Measurements from ENCODE around the gene TFEB. TPM values are rescaled to one million over a fixed set of nuclear protein-coding genes. Genes with fewer than 3 reads are reported as not detected.

The TFEB gene
- total and polyA plus RNA-seq, 2 of the 8 experiments (the other 6 are each of a cell fraction or from before 2014, with no cell fraction given) = 2.3 to 6.7 TPM

DNA sequence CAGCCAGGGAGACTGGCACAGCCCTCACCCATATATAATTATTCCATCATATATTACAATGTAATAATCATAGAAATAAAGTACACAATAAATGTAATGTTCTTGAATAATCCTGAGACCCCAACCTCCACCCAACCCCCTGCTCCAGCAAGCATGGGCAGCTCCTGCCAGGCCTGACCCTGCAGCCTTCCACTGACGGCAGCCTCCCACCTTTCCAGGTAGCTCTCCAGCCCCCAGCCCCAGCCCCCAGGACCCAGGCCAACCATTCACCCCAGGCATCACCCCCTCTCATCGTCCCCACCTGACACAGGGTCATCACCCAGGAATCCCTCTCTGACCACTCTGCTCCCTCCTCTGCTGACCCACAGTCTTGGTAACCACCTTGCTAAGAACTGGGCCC is 14.6 kb downstream of the TFEB start (continued):
- TF ChIP-seq, protein P1, sequence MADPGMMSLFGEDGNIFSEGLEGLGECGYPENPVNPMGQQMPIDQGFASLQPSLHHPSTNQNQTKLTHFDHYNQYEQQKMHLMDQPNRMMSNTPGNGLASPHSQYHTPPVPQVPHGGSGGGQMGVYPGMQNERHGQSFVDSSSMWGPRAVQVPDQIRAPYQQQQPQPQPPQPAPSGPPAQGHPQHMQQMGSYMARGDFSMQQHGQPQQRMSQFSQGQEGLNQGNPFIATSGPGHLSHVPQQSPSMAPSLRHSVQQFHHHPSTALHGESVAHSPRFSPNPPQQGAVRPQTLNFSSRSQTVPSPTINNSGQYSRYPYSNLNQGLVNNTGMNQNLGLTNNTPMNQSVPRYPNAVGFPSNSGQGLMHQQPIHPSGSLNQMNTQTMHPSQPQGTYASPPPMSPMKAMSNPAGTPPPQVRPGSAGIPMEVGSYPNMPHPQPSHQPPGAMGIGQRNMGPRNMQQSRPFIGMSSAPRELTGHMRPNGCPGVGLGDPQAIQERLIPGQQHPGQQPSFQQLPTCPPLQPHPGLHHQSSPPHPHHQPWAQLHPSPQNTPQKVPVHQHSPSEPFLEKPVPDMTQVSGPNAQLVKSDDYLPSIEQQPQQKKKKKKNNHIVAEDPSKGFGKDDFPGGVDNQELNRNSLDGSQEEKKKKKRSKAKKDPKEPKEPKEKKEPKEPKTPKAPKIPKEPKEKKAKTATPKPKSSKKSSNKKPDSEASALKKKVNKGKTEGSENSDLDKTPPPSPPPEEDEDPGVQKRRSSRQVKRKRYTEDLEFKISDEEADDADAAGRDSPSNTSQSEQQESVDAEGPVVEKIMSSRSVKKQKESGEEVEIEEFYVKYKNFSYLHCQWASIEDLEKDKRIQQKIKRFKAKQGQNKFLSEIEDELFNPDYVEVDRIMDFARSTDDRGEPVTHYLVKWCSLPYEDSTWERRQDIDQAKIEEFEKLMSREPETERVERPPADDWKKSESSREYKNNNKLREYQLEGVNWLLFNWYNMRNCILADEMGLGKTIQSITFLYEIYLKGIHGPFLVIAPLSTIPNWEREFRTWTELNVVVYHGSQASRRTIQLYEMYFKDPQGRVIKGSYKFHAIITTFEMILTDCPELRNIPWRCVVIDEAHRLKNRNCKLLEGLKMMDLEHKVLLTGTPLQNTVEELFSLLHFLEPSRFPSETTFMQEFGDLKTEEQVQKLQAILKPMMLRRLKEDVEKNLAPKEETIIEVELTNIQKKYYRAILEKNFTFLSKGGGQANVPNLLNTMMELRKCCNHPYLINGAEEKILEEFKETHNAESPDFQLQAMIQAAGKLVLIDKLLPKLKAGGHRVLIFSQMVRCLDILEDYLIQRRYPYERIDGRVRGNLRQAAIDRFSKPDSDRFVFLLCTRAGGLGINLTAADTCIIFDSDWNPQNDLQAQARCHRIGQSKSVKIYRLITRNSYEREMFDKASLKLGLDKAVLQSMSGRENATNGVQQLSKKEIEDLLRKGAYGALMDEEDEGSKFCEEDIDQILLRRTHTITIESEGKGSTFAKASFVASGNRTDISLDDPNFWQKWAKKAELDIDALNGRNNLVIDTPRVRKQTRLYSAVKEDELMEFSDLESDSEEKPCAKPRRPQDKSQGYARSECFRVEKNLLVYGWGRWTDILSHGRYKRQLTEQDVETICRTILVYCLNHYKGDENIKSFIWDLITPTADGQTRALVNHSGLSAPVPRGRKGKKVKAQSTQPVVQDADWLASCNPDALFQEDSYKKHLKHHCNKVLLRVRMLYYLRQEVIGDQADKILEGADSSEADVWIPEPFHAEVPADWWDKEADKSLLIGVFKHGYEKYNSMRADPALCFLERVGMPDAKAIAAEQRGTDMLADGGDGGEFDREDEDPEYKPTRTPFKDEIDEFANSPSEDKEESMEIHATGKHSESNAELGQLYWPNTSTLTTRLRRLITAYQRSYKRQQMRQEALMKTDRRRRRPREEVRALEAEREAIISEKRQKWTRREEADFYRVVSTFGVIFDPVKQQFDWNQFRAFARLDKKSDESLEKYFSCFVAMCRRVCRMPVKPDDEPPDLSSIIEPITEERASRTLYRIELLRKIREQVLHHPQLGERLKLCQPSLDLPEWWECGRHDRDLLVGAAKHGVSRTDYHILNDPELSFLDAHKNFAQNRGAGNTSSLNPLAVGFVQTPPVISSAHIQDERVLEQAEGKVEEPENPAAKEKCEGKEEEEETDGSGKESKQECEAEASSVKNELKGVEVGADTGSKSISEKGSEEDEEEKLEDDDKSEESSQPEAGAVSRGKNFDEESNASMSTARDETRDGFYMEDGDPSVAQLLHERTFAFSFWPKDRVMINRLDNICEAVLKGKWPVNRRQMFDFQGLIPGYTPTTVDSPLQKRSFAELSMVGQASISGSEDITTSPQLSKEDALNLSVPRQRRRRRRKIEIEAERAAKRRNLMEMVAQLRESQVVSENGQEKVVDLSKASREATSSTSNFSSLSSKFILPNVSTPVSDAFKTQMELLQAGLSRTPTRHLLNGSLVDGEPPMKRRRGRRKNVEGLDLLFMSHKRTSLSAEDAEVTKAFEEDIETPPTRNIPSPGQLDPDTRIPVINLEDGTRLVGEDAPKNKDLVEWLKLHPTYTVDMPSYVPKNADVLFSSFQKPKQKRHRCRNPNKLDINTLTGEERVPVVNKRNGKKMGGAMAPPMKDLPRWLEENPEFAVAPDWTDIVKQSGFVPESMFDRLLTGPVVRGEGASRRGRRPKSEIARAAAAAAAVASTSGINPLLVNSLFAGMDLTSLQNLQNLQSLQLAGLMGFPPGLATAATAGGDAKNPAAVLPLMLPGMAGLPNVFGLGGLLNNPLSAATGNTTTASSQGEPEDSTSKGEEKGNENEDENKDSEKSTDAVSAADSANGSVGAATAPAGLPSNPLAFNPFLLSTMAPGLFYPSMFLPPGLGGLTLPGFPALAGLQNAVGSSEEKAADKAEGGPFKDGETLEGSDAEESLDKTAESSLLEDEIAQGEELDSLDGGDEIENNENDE (IDR thresholded peaks at IDR 0.05; ENCODE audit: insufficient replicate concordance, low read length) = no peak
- TF ChIP-seq KDM5A (IDR thresholded peaks at IDR 0.05; ENCODE audit: low read length) (no peak), GTF2F1 (IDR thresholded peaks at IDR 0.05; ENCODE audit: borderline replicate concordance, low read depth, low read length) (no peak), HDAC2 (IDR thresholded peaks at IDR 0.05; ENCODE audit: borderline replicate concordance in 1 of 2, low read depth in 2 of 2, low read length in 2 of 2) (no peak), POLR2A (IDR thresholded peaks at IDR 0.05; ENCODE audit: control extremely low read depth in 1 of 2, low read depth in 2 of 2, low read length in 2 of 2) (no peak), ASH2L (IDR thresholded peaks at IDR 0.05; ENCODE audit: low read length) (no peak), CTBP2 (IDR thresholded peaks at IDR 0.05; ENCODE audit: borderline replicate concordance, insufficient read depth, insufficient read length, low read length) (no peak), CEBPB (IDR thresholded peaks at IDR 0.05; ENCODE audit: low read depth, low read length) (no peak), RAD21 (IDR thresholded peaks at IDR 0.05 in 1 of 2, conservative IDR thresholded peaks at IDR 0.05 in 1 of 2; ENCODE audit: low read depth in 2 of 2, low read length in 2 of 2) (no peak), CHD1 (IDR thresholded peaks at IDR 0.05; ENCODE audit: low read depth, low read length) (no peak), KDM1A (IDR thresholded peaks at IDR 0.05; ENCODE audit: borderline replicate concordance, low read length) (no peak), TBP (IDR thresholded peaks at IDR 0.05; ENCODE audit: low read depth, low read length) (no peak)
